GM12878 (cell line): Measurements from ENCODE around the gene ZNF483.

Experiments
- ATF3 ChIP-seq: IDR thresholded peaks from 2 replicates; pipeline ENCODE4 v1.6.1; 2011; ENCODE audit warnings: low read depth, mild to moderate bottlenecking, low read length, moderate library complexity, borderline replicate concordance; ENCODE audit errors: extremely low read depth
- CTCF ChIP-seq, 3 experiments: IDR thresholded peaks in 2 of 3; conservative IDR thresholded peaks in 1 of 3; 2 replicates each; pipeline ENCODE4 v1.5.1; 2011; ENCODE audit warnings: low read depth in 3 of 3, low read length in 3 of 3, mild to moderate bottlenecking in 3 of 3, control low read depth in 2 of 3, moderate library complexity in 2 of 3, inconsistent platforms in 1 of 3, mixed read lengths in 1 of 3; ENCODE audit not compliant: control insufficient read depth in 2 of 3, insufficient read depth in 1 of 3; ENCODE audit errors: extremely low read depth in 1 of 3
- ETV6 ChIP-seq, 2 experiments: fragments of 450-650 bp in 1 of 2; IDR thresholded peaks in 1 of 2; conservative IDR thresholded peaks in 1 of 2; 2 replicates each; pipeline ENCODE4 v1.6.1; 2014; ENCODE audit warnings: antibody characterized with exemption in 1 of 2, borderline replicate concordance in 1 of 2, low read depth in 1 of 2, mild to moderate bottlenecking in 1 of 2, moderate library complexity in 1 of 2
- EZH2 ChIP-seq: IDR thresholded peaks from 2 replicates; pipeline ENCODE4 v1.6.1; 2012; ENCODE audit warnings: low read depth, mild to moderate bottlenecking, control low read depth, inconsistent platforms, low read length, borderline replicate concordance; ENCODE audit not compliant: control insufficient read depth
- MAX ChIP-seq: IDR thresholded peaks from 2 replicates; pipeline ENCODE4 v1.6.1; 2012; ENCODE audit warnings: low read depth, low read length, improper control_type of control experiment
- NFXL1 ChIP-seq: fragments of 450-650 bp; IDR thresholded peaks from 2 replicates; pipeline ENCODE4 v1.6.1; 2017; ENCODE audit warnings: antibody characterized with exemption, mild to moderate bottlenecking, borderline replicate concordance
- POLR2A ChIP-seq: IDR thresholded peaks from 2 replicates; pipeline ENCODE4 v1.6.1; 2011; ENCODE audit warnings: low read depth, mild to moderate bottlenecking, low read length
- SIN3A ChIP-seq: IDR thresholded peaks from 2 replicates; pipeline ENCODE4 v1.6.1; 2012; ENCODE audit warnings: low read depth, low read length, improper control_type of control experiment
- SPI1 ChIP-seq: IDR thresholded peaks from 2 replicates; pipeline ENCODE4 v1.6.1; 2011; ENCODE audit warnings: low read depth, mild to moderate bottlenecking, low read length, moderate library complexity, borderline replicate concordance; ENCODE audit not compliant: insufficient read depth
- TCF3 ChIP-seq: IDR thresholded peaks from 2 replicates; pipeline ENCODE4 v1.6.1; 2012; ENCODE audit warnings: low read depth, mild to moderate bottlenecking, low read length, borderline replicate concordance; ENCODE audit not compliant: insufficient read depth
- TF ChIP-seq, protein P1 (sequence below): IDR thresholded peaks from 2 replicates; pipeline ENCODE4 v1.6.1; 2011; ENCODE audit warnings: borderline replicate concordance, low read depth, mild to moderate bottlenecking, moderate library complexity, mixed read lengths, low read length; ENCODE audit not compliant: insufficient read depth; ENCODE audit errors: extremely low read length

- TF ChIP-seq MAX (peak; percentile 50; the same call in 1 of the 2 replicates), SPI1 (no peak), SIN3A (peak; percentile 85), EZH2 (no peak), NFXL1 (no peak), TCF3 (no peak), POLR2A (peak; percentile 79), CTCF (IDR thresholded peaks at IDR 0.05 in 2 of 3, conservative IDR thresholded peaks at IDR 0.05 in 1 of 3; ENCODE audit: control insufficient read depth in 2 of 3, extremely low read depth in 1 of 3, insufficient read depth in 1 of 3, low read depth in 3 of 3, low read length in 3 of 3) (no peak), ATF3 (no peak), ETV6 (conservative IDR thresholded peaks at IDR 0.05 in 1 of 2, IDR thresholded peaks at IDR 0.05 in 1 of 2; ENCODE audit: borderline replicate concordance in 1 of 2, low read depth in 1 of 2) (no peak)
- TF ChIP-seq, protein P1, sequence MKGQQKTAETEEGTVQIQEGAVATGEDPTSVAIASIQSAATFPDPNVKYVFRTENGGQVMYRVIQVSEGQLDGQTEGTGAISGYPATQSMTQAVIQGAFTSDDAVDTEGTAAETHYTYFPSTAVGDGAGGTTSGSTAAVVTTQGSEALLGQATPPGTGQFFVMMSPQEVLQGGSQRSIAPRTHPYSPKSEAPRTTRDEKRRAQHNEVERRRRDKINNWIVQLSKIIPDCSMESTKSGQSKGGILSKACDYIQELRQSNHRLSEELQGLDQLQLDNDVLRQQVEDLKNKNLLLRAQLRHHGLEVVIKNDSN: no peak
These were observed 42.1 kb upstream of the ZNF483 start for GRCh38 chr9:111482694-111483438.
